Regular cardiac myocyte (primary cell): Measurements from ENCODE around the gene TMEM158. TPM values are rescaled to one million over a fixed set of nuclear protein-coding genes. Genes with fewer than 3 reads are reported as not detected.

Experiments
- total RNA-seq: library from RNA; depleted of rRNA; stranded (reverse); fragments of >200 nt; gene quantifications from 2 replicates; pipeline ENCODE4 v1.2.3, GENCODE V29; 2014

The TMEM158 gene
- 27.2 and 40.3 TPM in 2 replicates for total RNA-seq

DNA sequence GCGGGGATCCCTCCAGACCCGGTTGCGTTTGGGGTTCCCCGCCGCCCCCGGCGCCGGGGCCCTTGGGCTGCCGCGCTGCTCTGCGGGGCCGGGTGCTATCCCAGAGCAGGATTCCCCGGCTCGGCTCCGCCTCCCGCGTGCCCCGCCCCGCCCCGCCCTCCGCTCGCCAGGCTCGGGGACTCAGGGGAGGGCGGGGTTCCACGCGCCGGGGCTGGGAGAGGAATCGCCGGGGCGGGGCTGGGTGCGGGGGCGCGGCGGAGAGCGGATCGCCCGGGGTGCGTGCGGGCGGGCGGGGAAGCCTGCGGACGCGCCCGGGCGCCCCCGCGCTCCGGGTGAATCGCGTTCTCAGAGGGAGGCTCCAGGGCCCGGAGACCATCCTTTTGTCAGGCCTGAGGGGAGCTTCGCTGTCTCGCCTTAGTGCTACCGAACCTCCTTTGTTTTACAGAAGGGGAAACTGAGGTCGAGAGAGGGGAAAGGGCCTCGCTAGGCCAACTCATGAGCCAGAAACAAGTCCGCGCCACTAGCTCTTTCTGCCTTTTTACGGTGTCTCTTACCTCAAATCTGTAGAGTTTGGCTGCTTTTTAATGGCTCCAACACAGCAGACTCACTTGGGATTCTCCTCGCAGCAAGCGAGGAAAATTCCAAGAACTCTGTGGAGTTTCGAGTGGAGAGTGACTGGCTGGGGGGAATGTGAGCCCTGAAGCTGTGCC is at the start of gene TMEM158:
Gene TMEM158, minus strand, starts transcription at position 82 of the 710 bp plus-strand sequence. CDS start 260 bp downstream, outside the sequence.

Other genes with a start within 250 kb of the TMEM158 start
- gene CLEC3B, start 200.0 kb downstream of the TMEM158 start, total RNA-seq, result 3.8 and 23.7 TPM in 2 replicates
- gene CDCP1, start 79.9 kb downstream of the TMEM158 start, total RNA-seq, result 16.5 and 37.5 TPM in 2 replicates
- gene LARS2, start 162.3 kb upstream of the TMEM158 start, total RNA-seq, result 13.0 and 26.6 TPM in 2 replicates